Measurements from ENCODE around the gene ADAM12. TPM values are rescaled to one million over a fixed set of nuclear protein-coding genes. Genes with fewer than 3 reads are reported as not detected.
A peak's percentile ranks its signal among the peaks of the same experiment; 100 is the strongest.

ADAM12 gene
- total and polyA plus RNA-seq, 12 donors, result 0.08 to 3.9 (median 0.53) TPM

GRCh38 chr10:126253611-126253998 is 134.7 kb downstream of the ADAM12 start:
- DNase-seq, result peak in 1 of 7 donors; percentile 19
- Histone ChIP-seq H3K27ac (no peak overlapping the region), H3K4me1 (replicated peaks in 1 of 2) (peaks cover 0 to 10% of the 10 kb centered on the region in 2 donors), H3K36me3 (replicated peaks in 1 of 2) (no peaks in the 10 kb centered on the region), H3K9me3 (replicated peaks in 1 of 3) (no peaks in the 10 kb centered on the region), H3K27me3 (peaks cover 3% of the 10 kb centered on the region), H3K4me3 (no peak overlapping the region)
- TF ChIP-seq CTCF (IDR thresholded peaks at IDR 0.05) (no peak), POLR2A (IDR thresholded peaks at IDR 0.05) (no peak)
- WGBS, 4 donors, result 35 to 59% (median 41%) methylated on average over 4 of the region's 4 CpGs; no CpG with 5 or more reads in 1 of the 4 donors
- intact Hi-C loops (cut with DNase I), result no loop called here

- intact Hi-C loops (cut with DNase I), result no loop called here
- WGBS, 4 donors, result 25 to 40% (median 37%) methylated on average over 9 of the region's 9 CpGs
- H3K4me1 ChIP-seq (replicated peaks in 1 of 2), result peaks cover 0 to 10% of the 10 kb centered on the region in 2 donors
- H3K27ac ChIP-seq, result no peak overlapping the region
- H3K9me3 ChIP-seq (replicated peaks in 1 of 3), result no peaks in the 10 kb centered on the region
- DNase-seq, result peak; percentile 40 to 77 (median 61)
- H3K36me3 ChIP-seq (replicated peaks in 1 of 2), result no peaks in the 10 kb centered on the region
- H3K27me3 ChIP-seq, result peaks cover 3% of the 10 kb centered on the region
- TF ChIP-seq CTCF (IDR thresholded peaks at IDR 0.05) (no peak), POLR2A (IDR thresholded peaks at IDR 0.05) (no peak)
- H3K4me3 ChIP-seq, result no peak overlapping the region
These were observed 135.2 kb downstream of the ADAM12 start for GRCh38 chr10:126252884-126253610.

- no peak for DNase-seq
- WGBS, 4 donors, result 89 to 96% (median 93%) methylated on average over 1 of the region's 1 CpG
- peaks cover 3% of the 10 kb centered on the region for H3K27me3 ChIP-seq
- H3K36me3 ChIP-seq (replicated peaks in 1 of 2), result no peaks in the 10 kb centered on the region
- no peak for TF ChIP-seq POLR2A (IDR thresholded peaks at IDR 0.05)
- TF ChIP-seq CTCF (IDR thresholded peaks at IDR 0.05), result no peak
- intact Hi-C loops (cut with DNase I), result no loop called here
- peaks cover 0 to 15% of the 10 kb centered on the region in 2 donors for H3K4me1 ChIP-seq (replicated peaks in 1 of 2)
- no peak overlapping the region for H3K4me3 ChIP-seq
- no peaks in the 10 kb centered on the region for H3K9me3 ChIP-seq (replicated peaks in 1 of 3)
- H3K27ac ChIP-seq, result no peak overlapping the region
These were observed 136.4 kb downstream of the ADAM12 start for GRCh38 chr10:126251778-126252407.

GRCh38 chr10:126250527-126251310 is 137.6 kb downstream of the ADAM12 start:
- Histone ChIP-seq H3K27ac (no peak overlapping the region), H3K36me3 (replicated peaks in 1 of 2) (no peaks in the 10 kb centered on the region), H3K4me1 (replicated peaks in 1 of 2) (peaks cover 0 to 15% of the 10 kb centered on the region in 2 donors), H3K9me3 (replicated peaks in 1 of 3) (no peaks in the 10 kb centered on the region), H3K4me3 (no peak overlapping the region), H3K27me3 (no peaks in the 10 kb centered on the region)
- DNase-seq, result no peak
- TF ChIP-seq CTCF (IDR thresholded peaks at IDR 0.05), result no peak
- no peak for TF ChIP-seq POLR2A (IDR thresholded peaks at IDR 0.05)
- intact Hi-C loops (cut with DNase I), result no loop called here
- 71 to 85% (median 80%) methylated on average over 8 of the region's 8 CpGs for WGBS, 4 donors

All from adrenal gland (tissue), 12 donors.